ENCODE measurements around the gene APOBEC3G.
A peak's percentile ranks its signal among the peaks of the same experiment; 100 is the strongest.

The APOBEC3G gene

GRCh38 chr22:39092111-39092862 is 15.2 kb downstream of the APOBEC3G start:
- TF ChIP-seq, protein P1, sequence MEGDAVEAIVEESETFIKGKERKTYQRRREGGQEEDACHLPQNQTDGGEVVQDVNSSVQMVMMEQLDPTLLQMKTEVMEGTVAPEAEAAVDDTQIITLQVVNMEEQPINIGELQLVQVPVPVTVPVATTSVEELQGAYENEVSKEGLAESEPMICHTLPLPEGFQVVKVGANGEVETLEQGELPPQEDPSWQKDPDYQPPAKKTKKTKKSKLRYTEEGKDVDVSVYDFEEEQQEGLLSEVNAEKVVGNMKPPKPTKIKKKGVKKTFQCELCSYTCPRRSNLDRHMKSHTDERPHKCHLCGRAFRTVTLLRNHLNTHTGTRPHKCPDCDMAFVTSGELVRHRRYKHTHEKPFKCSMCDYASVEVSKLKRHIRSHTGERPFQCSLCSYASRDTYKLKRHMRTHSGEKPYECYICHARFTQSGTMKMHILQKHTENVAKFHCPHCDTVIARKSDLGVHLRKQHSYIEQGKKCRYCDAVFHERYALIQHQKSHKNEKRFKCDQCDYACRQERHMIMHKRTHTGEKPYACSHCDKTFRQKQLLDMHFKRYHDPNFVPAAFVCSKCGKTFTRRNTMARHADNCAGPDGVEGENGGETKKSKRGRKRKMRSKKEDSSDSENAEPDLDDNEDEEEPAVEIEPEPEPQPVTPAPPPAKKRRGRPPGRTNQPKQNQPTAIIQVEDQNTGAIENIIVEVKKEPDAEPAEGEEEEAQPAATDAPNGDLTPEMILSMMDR (conservative IDR thresholded peaks at IDR 0.05; ENCODE audit: low read depth, low read length): no peak
- Histone ChIP-seq H3K4me1 (ENCODE audit: low read depth, poor library complexity, severe bottlenecking) (peaks cover 35% of the 10 kb centered on the region), H3K27ac (peak overlapping the region; percentile 44; the same call in 1 of the 2 replicates), H3K79me2 (ENCODE audit: insufficient read depth, low read depth) (no peaks in the 10 kb centered on the region), H2AFZ (ENCODE audit: low read depth) (peak overlapping the region; percentile 42; the same call in 1 of the 2 replicates), H3K4me3 (IDR thresholded peaks at IDR 0.05; ENCODE audit: insufficient read depth, low read depth, low read length) (no peak overlapping the region), H3K36me3 (ENCODE audit: insufficient read depth) (no peaks in the 10 kb centered on the region), H3K9ac (peak overlapping the region; percentile 14; the same call in 1 of the 2 replicates), H3K27me3 (ENCODE audit: insufficient read depth, low read depth) (no peaks in the 10 kb centered on the region), H4K20me1 (ENCODE audit: insufficient read depth) (no peaks in the 10 kb centered on the region), H3K4me2 (peak overlapping the region; percentile 95)

GRCh38 chr22:39094717-39095389 is 17.8 kb downstream of the APOBEC3G start:
- TF ChIP-seq, protein P1 (conservative IDR thresholded peaks at IDR 0.05; ENCODE audit: low read depth, low read length): no peak
- Histone ChIP-seq H2AFZ (ENCODE audit: low read depth) (no peak overlapping the region), H3K36me3 (ENCODE audit: insufficient read depth) (no peaks in the 10 kb centered on the region), H4K20me1 (ENCODE audit: insufficient read depth) (no peaks in the 10 kb centered on the region), H3K4me2 (no peak overlapping the region), H3K79me2 (ENCODE audit: insufficient read depth, low read depth) (no peaks in the 10 kb centered on the region), H3K4me3 (IDR thresholded peaks at IDR 0.05; ENCODE audit: insufficient read depth, low read depth, low read length) (no peak overlapping the region), H3K4me1 (ENCODE audit: low read depth, poor library complexity, severe bottlenecking) (peaks cover 37% of the 10 kb centered on the region), H3K27me3 (ENCODE audit: insufficient read depth, low read depth) (no peaks in the 10 kb centered on the region), H3K9ac (no peak overlapping the region), H3K27ac (no peak overlapping the region)

DNA sequence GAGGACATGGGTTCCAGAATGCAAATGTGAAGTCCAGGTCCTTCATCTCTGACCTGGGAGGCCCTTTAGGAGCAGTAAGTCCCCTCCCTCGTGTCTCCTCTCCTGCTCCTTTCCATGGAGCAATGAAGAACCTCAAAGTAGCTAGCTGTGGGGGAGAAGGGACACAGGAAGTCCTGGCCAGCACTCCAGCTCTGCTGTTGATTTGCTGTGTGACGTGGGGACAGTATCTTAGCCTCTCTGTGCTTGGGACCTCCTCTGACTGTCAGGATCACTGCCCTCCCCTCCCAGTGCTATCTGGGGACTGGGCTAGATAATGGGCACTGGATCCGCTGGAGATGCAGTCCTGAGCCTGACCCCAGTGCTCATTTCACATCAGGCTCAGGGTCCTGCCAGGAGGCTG is 18.9 kb downstream of the APOBEC3G start:
- H3K36me3 ChIP-seq (ENCODE audit: insufficient read depth): no peaks in the 10 kb centered on the region
- TF ChIP-seq, protein P1 (conservative IDR thresholded peaks at IDR 0.05; ENCODE audit: low read depth, low read length): no peak
- no peaks in the 10 kb centered on the region for H3K79me2 ChIP-seq (ENCODE audit: insufficient read depth, low read depth)
- no peak overlapping the region for H3K27ac ChIP-seq
- H2AFZ ChIP-seq (ENCODE audit: low read depth): no peak overlapping the region
- no peak overlapping the region for H3K4me3 ChIP-seq (IDR thresholded peaks at IDR 0.05; ENCODE audit: insufficient read depth, low read depth, low read length)
- peaks cover 37% of the 10 kb centered on the region for H3K4me1 ChIP-seq (ENCODE audit: low read depth, poor library complexity, severe bottlenecking)
- no peaks in the 10 kb centered on the region for H4K20me1 ChIP-seq (ENCODE audit: insufficient read depth)
- H3K4me2 ChIP-seq: no peak overlapping the region
- H3K27me3 ChIP-seq (ENCODE audit: insufficient read depth, low read depth): no peaks in the 10 kb centered on the region
- no peak overlapping the region for H3K9ac ChIP-seq

- no peaks in the 10 kb centered on the region for H3K36me3 ChIP-seq (ENCODE audit: insufficient read depth)
- no peak within 1 kb of the TSS for H3K27ac ChIP-seq
- H4K20me1 ChIP-seq (ENCODE audit: insufficient read depth): no peaks in the 10 kb centered on the region
- peaks cover 26% of the 10 kb centered on the region for H3K4me1 ChIP-seq (ENCODE audit: low read depth, poor library complexity, severe bottlenecking)
- TF ChIP-seq, protein P1 (conservative IDR thresholded peaks at IDR 0.05; ENCODE audit: low read depth, low read length): no peak
- H2AFZ ChIP-seq (ENCODE audit: low read depth): no peak within 1 kb of the TSS; the same call in 1 of the 2 replicates
- H3K4me2 ChIP-seq: 0 out of 2 replicates have a peak within 1 kb of the TSS, but pooled peaks have one; percentile 9
- H3K9ac ChIP-seq: no peak within 1 kb of the TSS
- no peaks in the 10 kb centered on the region for H3K27me3 ChIP-seq (ENCODE audit: insufficient read depth, low read depth)
- no peaks in the 10 kb centered on the region for H3K79me2 ChIP-seq (ENCODE audit: insufficient read depth, low read depth)
- H3K4me3 ChIP-seq (IDR thresholded peaks at IDR 0.05; ENCODE audit: insufficient read depth, low read depth, low read length): no peak within 1 kb of the TSS
Measured at GRCh38 chr22:39097098-39098020, 20.3 kb downstream of the APOBEC3G start, which contains the start of gene APOBEC3H. APOBEC3H (plus strand) TSS chr22:39097244; CDS start chr22:39100279, 3,035 bp downstream.
